ENCODE data around the gene SGIP1.
A peak's percentile ranks its signal among the peaks of the same experiment; 100 is the strongest.
"Not testable (repeated sequence)": the region's sequence is repeated elsewhere in the genome, so short reads cannot be mapped to it uniquely, and the experiment has no call there.

SGIP1 gene

DNA sequence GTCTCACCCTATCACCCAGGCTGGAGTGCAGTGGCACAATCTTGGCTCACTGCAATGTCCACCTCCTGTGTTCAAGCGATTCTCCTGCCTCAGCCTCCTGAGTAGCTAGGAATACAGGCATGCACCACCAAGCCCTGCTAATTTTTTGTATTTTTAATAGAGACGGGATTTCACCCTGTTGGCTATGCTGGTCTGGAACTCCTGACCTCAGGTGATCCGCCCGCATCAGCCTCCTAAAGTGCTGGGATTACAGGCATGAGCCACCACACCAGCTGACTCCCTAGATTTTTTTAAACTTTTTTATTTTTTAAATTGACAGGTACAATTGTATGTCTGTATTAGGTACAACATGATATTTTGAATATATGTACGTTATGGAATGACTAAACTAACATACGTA lies 200.6 kb downstream of the SGIP1 start:
- DNase-seq, result not testable (repeated sequence)

DNA sequence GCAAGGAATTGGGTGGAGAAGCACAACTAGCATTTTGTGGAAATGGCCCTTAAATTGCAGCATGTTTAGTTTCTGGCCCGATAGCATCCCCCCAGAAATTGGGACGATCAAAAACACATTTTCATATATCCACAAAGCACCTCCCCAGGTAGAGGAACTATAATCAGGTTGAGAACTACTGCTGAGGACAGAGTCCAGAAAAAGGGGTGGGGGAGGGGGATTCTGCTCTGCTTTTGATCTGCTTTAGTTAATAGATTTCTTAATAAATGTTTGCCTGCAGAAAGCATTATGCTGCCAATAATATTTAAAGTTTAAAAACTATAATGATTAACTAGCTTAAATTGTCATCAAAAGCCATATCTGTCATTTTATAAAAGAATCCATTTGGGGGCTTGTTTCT lies 203.9 kb downstream of the SGIP1 start:
- DNase-seq, result no peak

DNA sequence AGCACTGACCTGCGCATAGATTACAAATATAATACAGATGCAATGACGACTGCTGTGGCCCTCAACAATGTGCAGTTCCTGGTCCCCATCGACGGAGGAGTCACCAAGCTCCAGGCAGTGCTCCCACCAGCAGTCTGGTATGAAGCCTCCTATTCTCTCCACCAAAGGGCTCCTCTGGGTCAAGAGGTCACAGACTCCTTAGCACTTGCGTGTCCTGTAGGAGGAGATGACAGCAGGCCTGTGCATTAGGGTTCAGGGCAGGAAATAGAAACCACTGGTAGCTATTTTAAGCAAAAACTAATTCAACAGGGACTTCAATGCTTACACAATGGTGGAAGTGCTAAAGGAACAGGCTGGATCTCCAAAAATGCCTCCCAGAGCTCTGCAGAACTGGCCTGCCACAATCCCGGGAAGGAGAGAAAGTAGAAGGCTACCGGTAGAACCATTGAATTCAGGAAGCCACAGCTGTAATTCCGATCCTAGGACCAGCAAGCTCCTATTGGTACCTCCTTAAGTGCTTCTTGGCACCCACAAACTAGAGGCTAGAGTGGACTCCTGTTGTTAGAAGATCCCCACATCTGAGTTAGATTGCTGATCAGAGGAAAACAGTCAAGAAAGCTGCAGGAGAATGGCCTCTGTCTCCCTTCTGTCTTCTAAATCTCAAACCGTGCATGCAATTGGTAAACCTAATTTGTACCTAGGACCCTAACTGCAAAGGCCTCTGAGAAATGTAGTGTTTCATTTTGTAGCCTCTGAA lies 205.6 kb downstream of the SGIP1 start:
- DNase-seq, result no peak

DNA sequence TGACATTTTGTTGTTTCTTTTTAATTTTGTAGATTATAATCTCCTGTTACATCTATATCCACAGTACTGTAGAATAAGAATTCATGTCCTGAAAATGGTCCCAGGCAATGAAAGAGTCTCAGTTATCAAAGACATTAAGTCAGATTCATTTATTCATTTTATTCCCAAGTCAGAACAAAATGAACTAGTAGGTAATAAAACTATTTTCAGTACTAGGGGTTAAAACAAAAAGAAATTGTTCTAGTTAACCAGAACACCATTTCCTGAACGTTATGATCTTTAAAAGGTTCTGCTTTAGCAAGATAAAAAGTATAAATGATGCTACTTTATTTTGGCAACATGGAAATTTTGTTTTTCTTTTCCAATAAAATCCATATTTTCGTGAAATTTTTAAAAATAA lies 211.5 kb downstream of the SGIP1 start:
- DNase-seq, result no peak

- no peak for DNase-seq
Observed at GRCh38 chr1:66747501-66747900, 213.5 kb downstream of the SGIP1 start.

GRCh38 chr1:66750577-66750976 lies 216.6 kb downstream of the SGIP1 start:
- no peak for DNase-seq

DNA sequence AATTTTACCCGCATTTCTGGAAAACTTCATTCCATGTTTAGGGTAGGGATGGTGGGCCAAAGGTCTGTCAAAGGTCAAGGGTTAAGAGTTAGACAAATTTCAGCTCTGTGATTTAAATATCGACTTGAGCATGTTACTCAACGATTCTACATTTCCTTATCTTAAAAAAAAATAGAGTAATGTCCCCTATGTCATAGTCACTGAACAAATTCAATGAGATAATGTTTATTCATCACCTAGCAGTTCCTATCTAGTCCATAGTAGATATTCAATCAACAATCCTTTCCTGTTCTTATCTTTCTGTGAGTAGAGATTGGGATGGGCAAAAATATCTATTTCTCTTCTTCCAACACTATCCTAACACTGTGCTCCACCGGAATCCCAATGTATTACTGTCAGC lies 217.2 kb downstream of the SGIP1 start:
- no peak for DNase-seq

GRCh38 chr1:66752000-66752592 lies 218.1 kb downstream of the SGIP1 start, which contains the start of gene DYNLT5:
Gene DYNLT5, plus strand, starts transcription at chr1:66752459. Its CDS starts 2,200 bp downstream, at chr1:66754659.
- no peak for DNase-seq

DNA sequence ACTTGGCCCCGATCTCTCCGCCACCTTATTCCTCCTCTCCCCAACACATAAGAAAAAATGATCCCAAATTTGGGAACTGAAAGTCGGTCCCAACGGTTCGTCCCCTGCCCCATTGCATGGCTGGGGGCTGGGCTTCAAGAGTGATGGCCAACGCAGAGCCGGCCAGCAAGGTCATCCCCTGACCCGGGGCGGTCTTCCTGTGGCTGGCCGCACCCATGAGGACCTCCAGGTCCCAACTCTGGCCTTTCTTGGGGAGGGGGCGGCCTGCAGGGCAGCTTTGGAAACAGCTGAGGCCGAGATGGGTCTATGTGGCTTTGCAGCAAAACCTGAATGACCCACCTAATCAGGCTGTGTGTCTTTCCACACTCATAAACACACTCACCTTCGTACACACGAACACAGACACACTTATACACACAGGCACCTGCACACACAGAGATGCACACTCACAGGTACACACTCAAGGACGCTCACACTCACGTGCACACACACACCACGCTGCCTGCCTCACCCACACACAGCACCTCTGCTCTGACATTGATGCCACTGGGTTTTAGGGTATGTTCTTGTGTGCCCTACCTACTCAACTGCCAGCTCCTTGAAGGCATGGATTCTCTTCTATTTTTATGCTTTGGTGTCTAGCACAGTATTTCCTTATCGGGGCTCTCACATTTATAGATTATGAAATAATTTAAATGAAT lies 218.9 kb downstream of the SGIP1 start:
- DNase-seq, result no peak

- no peak for DNase-seq
Observed at GRCh38 chr1:66757722-66758240, 223.8 kb downstream of the SGIP1 start.

DNA sequence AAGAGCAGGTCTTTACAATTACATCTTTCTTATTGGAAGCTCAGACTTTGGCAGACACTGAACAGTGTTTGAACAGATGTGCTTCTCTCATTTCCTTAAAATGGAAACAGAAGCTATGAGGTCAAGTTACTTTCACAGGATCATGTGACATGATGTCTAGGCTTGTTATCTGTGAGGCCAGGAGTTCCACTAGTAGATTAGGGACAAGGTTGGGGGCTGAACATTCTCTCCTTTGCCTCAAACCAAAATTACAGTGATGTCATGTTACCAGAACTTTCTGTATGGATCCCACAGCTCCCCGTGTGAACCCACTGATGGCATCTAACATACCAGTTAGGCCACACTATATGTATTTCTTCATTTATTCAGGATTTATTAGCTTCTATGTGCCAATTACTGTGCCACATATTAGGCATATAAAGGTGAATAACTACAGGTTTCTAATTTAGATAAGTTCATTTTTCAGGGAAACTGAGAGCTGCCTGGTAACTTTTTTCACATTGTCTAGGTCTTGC lies 224.3 kb downstream of the SGIP1 start:
- DNase-seq, result no peak

DNA sequence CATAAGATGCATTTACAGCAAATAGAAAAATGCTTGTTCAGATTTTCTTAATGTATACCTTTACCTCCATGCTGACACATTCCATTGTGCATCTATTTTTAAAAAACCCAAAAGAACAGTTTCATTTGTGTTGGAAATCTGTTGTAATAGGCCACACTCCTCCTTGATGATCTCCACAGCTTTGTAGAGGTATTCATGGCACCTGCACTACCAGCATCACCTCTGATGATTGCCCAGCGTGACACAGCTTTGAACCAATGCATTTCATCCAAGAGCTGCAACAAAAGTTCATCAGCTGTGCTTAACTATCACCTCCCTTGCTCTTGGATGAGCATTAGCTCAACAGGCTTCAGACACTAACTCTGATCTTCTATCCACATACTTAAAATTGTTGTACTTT lies 226.6 kb downstream of the SGIP1 start:
- DNase-seq, result no peak

DNA sequence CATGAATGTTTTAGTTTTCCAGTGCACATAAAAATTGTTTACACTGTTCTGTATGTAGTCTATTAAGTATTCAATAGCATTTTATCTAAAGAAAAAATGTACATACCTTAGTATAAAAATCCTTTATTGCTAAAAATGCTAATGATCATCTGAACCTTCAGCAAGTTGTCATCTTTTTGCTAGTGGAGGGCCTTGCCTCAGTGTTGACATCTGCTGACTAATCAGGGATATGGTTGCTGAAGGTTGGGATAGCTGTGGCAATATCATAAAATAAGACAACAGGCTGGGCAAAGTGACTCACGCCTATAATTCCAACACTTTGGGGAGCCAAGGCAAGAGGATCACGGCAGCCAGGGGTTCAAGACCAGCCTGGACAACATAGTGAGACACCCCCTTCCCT lies 227.3 kb downstream of the SGIP1 start:
- DNase-seq, result no peak

- DNase-seq, result peak; percentile 42
Observed at GRCh38 chr1:66764994-66765578, 231.1 kb downstream of the SGIP1 start.

GRCh38 chr1:66767626-66768025 lies 233.7 kb downstream of the SGIP1 start:
- DNase-seq, result no peak

DNA sequence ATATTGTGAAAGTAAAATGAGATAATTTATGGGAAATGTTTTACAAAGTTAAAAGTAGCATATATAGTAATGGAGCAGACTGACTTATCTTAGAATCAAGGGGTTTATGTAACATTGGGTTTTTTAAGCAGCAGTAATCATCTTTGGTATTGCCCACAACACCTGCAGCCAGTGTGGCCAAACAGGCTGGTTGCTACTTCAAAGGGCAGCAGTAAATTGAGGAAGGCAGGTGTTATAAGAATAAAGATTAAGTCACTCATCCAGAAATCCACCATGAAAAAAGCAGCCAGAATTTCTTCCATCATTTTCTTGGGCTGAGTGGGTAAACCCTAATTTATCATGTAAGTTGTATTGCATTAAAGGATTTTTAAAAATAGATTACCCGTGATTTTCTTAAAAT lies 235.0 kb downstream of the SGIP1 start:
- DNase-seq, result no peak

DNA sequence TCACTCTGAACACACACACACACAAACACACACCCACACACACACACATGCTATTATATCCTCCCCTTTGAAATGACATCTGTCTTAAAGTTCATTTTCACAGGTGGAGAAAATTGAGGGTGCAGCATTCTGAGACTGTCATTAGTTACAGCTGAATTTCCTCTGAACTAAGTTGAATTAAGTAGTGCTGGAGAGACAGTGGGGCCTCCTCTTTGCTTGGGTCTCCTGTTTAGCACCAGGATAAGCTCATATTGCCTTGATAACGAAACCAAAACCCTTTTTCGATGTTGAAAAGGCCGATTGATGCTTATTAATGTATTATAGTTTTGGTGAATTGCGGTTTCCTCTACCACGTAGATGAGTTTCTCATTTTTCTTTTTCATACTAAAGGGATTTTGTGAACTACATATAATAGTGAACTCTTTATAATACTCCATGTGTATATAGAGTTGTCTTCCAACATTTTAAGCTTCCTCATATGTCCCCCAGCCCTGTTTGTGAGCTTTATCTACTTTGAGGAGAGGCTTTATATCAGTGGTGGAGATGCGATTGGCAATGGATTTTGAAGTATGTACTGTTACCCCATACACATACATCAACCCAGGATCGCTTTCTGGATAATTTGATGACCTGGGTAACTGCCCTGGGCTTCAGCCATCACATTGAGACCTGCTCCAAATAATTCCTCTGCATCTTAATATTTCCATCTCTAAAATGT lies 235.7 kb downstream of the SGIP1 start:
- DNase-seq, result no peak

DNA sequence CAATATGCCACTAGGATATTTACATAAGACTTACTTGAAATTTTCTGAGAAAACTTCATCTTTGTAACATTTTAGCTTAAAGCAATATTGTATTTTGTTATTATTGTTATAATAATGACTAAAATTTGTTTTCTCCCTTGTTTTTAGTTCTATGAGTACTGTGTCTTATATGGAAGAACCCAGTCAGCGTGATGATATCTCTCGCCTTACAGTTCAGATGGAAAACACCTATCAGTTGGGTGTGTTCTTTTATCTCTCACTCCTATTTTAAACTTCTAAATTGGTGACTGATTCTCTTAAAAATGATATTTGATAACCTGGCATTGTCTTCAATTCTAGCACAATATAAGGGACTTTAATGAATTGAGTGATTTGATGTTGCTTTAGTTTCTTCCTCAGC lies 236.3 kb downstream of the SGIP1 start:
- no peak for DNase-seq

DNA sequence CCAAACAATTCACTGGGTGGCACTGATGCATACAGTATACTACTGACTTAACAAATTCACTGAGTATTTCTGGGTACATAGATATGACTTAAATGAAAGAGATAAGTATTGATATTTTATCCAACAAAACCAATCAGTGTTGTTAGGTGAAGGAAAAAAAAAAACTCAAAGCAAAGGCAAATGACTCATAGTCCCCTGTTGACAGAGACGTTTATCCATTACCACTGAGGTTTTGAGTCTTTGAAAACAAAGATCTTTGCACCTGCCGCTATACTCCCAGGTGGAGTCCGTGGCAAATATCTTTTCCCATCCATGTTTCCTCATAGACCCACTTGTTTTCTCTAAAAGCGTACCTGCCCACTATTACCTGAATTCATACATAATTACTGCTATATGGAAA lies 236.7 kb downstream of the SGIP1 start:
- DNase-seq, result no peak

GRCh38 chr1:66773227-66773626 lies 239.3 kb downstream of the SGIP1 start:
- DNase-seq, result no peak

GRCh38 chr1:66774438-66774837 lies 240.5 kb downstream of the SGIP1 start:
- no peak for DNase-seq

GRCh38 chr1:66775646-66776045 lies 241.7 kb downstream of the SGIP1 start:
- DNase-seq, result no peak

GRCh38 chr1:66777831-66778230 lies 243.9 kb downstream of the SGIP1 start:
- peak; percentile 39 for DNase-seq
